Neural progenitor cell (in vitro differentiated cells): ENCODE data around the gene MYRFL.

Experiments
- CTCF ChIP-seq: fragments of 200-600 bp; sonication (generic); IDR thresholded peaks from 2 replicates; pipeline ENCODE4 v1.5.1; 2017; ENCODE audit warnings: antibody characterized with exemption, mild to moderate bottlenecking
- EZH2 ChIP-seq: fragments of 200-600 bp; sonication (generic); IDR thresholded peaks from 2 replicates; pipeline ENCODE4 v1.6.1; 2017; ENCODE audit warnings: antibody characterized with exemption, mild to moderate bottlenecking, moderate library complexity
- EZH2phosphoT487 ChIP-seq: fragments of 200-600 bp; sonication (generic); IDR thresholded peaks from 2 replicates; pipeline ENCODE4 v1.6.1; 2017; ENCODE audit warnings: antibody characterized with exemption

GRCh38 chr12:69916544-69917235, 91.7 kb downstream of the MYRFL start:
- TF ChIP-seq CTCF (no peak), EZH2 (no peak), EZH2phosphoT487 (no peak)
